ENCODE results near the gene CIT.
"Not testable (repeated sequence)": the region's sequence is repeated elsewhere in the genome, so short reads cannot be mapped to it uniquely, and the experiment has no call there.

Gene CIT

DNA sequence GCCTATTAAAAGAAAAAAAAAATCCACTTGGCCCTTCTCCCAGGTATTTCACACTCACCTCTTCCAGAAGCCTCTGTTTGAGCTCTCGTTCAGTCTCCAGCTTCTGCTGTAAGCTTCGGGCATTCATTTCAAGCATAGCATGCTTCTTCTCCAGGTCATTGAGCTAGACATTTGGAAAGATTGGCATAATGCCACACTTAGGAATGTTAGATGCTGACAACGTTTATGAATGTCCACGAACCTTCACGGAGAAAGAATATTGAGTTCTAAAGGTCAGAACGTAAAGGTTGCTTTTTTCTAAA lies 148.7 kb downstream of the CIT start:
- DNase-seq (ENCODE audit: low spot score in 2 of 2): no peak
- no peak overlapping the region for H3K27ac Mint-ChIP-seq
- peaks cover 6% of the 10 kb centered on the region for H3K4me1 Mint-ChIP-seq

DNA sequence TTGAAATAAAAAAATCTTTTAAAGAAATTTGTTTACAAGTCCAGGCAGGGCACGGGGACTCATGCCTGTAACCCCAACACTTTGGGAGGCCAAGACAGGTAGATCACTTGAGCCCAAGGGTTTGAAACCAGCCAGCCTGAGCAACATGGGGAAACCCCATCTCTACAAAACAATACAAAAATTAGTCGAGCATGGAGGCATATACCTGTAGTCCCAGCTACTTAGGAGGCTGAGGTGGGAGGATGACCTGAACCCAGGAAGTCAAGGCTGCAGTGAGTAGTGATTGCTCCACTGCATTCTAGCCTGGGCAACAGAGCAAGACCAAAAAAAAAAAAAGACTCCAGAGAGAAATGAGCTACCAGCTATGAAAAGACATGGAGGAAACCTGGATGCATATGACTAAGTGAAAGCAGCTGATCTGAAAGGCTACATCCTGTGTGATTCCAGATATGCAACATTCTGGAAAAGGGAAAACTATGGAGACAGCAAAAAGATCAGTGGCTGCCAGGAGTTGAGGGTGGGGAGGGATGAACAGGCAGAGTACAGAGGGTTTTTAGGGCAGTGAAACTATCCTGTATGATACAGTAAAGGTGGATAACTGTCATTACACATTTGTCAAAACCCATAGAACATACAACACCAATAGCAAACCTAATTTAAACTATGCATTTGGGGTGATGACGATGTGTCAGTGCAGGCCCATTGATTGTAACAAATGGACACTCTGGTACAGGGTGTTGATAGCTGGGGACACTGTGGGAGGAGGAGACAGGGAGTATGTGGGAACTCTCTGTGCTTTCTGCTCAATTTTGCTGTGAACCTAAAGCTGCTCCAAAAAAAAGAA lies 149.3 kb downstream of the CIT start:
- Mint-ChIP-seq H3K27ac (no peak overlapping the region), H3K4me3 (no peak overlapping the region)

More for the DNA sequence above, 148.7 kb downstream of the CIT start:
- H3K36me3 Mint-ChIP-seq: no peaks in the 10 kb centered on the region
- ATAC-seq (ENCODE audit: low read depth): no peak
- H3K9me3 Mint-ChIP-seq: no peaks in the 10 kb centered on the region
- no peak overlapping the region for H3K4me3 Mint-ChIP-seq
- no peaks in the 10 kb centered on the region for H3K27me3 Mint-ChIP-seq

DNA sequence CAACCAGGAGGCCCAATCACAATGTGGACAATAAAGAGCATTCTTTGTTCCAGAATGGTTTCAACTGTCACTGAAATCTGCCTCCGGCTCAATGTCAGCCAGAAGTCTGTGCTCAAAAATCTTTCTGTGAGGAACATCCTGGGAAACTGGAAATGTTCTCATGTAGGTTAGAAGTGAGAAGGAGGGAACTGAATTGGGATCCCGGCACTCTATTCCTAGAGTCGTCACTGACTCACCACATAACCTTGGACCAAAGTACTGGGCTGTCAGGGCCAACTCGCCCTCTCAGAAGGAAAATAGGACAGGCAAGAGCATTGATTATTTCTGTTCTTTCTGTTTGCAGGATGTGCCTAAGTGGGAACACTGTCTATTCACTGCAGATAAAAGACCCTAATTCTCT lies 151.6 kb downstream of the CIT start:
- Mint-ChIP-seq H3K4me3 (no peak overlapping the region), H3K9me3 (no peaks in the 10 kb centered on the region), H3K36me3 (no peaks in the 10 kb centered on the region), H3K27me3 (no peaks in the 10 kb centered on the region), H3K27ac (no peak overlapping the region), H3K4me1 (peaks cover 4% of the 10 kb centered on the region)
- no peak for DNase-seq (ENCODE audit: low spot score in 2 of 2)
- no peak for ATAC-seq (ENCODE audit: low read depth)

More for the DNA sequence above, 149.3 kb downstream of the CIT start:
- Mint-ChIP-seq H3K36me3 (no peaks in the 10 kb centered on the region), H3K9me3 (no peaks in the 10 kb centered on the region), H3K4me1 (peaks cover 6% of the 10 kb centered on the region), H3K27me3 (no peaks in the 10 kb centered on the region)
- ATAC-seq (ENCODE audit: low read depth): no peak
- no peak for DNase-seq (ENCODE audit: low spot score in 2 of 2)

DNA sequence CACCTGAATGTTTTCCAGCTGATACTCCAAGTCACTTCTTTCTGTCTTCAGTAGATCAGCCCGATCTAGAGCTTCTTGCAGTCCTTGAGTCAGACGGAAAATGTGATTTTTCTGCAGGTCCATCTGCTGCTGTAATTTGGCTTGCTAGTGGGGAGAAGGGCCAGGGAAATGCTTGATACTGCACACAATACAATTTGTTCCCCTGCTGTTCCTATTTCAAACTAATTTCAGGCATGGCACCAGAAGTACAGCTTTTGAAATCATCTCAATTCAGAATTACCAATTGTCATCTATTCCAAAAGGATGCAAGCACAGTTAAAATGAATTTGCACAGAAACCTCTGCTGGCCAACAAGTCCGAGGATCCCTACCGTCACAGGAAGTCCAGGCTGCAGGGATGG lies 155.8 kb downstream of the CIT start:
- H3K4me3 Mint-ChIP-seq: no peak overlapping the region
- H3K9me3 Mint-ChIP-seq: no peaks in the 10 kb centered on the region
- no peak for DNase-seq (ENCODE audit: low spot score in 2 of 2)
- no peak for ATAC-seq (ENCODE audit: low read depth)
- no peaks in the 10 kb centered on the region for H3K4me1 Mint-ChIP-seq
- no peaks in the 10 kb centered on the region for H3K36me3 Mint-ChIP-seq
- H3K27me3 Mint-ChIP-seq: no peaks in the 10 kb centered on the region
- no peak overlapping the region for H3K27ac Mint-ChIP-seq

DNA sequence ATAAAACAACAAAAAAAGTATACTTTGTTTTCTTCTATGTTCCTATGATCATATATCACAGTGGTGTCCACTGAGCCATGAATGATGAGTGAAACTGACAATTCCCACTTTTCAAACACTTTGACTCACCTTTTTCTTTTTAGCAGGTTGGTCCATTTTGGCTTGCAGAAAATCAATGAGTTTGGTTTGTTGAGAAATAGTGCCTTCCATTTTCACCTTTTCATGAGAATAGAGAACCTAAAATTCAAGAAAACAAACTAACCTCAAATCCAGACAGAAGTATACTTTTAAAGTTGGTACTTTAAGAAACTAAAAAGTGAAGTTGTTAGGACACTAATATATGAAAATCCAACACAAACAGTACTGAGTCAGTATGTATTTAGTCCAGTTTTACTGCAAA lies 156.8 kb downstream of the CIT start:
- Mint-ChIP-seq H3K36me3 (no peaks in the 10 kb centered on the region), H3K9me3 (no peaks in the 10 kb centered on the region), H3K4me3 (no peak overlapping the region), H3K27me3 (no peaks in the 10 kb centered on the region), H3K27ac (no peak overlapping the region), H3K4me1 (no peaks in the 10 kb centered on the region)
- DNase-seq (ENCODE audit: low spot score in 2 of 2): no peak
- ATAC-seq (ENCODE audit: low read depth): no peak

DNA sequence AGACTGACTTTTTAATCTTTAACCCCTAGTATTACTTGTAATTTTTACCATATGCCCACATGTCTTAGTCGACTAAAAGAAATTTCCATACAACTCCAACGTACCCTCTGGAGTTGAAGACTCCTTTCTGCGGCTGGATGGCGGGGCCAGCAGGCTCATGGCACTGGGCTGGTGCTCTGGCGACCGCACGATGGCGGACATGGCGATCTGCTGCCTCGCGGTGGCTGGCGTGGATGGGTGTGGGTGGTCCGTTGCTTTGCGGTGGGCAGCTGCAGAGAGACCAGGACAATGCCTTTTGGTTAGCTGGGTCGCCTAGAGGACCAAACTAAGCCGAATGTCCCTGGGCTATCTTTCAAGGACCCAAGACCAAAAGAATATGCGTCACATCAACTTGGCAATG lies 159.0 kb downstream of the CIT start:
- H3K4me3 Mint-ChIP-seq: no peak overlapping the region
- H3K4me1 Mint-ChIP-seq: no peaks in the 10 kb centered on the region
- H3K27me3 Mint-ChIP-seq: no peaks in the 10 kb centered on the region
- H3K27ac Mint-ChIP-seq: no peak overlapping the region
- DNase-seq (ENCODE audit: low spot score in 2 of 2) (no peak), ATAC-seq (ENCODE audit: low read depth) (no peak)
- H3K36me3 Mint-ChIP-seq: peaks cover 2% of the 10 kb centered on the region
- H3K9me3 Mint-ChIP-seq: no peaks in the 10 kb centered on the region

DNA sequence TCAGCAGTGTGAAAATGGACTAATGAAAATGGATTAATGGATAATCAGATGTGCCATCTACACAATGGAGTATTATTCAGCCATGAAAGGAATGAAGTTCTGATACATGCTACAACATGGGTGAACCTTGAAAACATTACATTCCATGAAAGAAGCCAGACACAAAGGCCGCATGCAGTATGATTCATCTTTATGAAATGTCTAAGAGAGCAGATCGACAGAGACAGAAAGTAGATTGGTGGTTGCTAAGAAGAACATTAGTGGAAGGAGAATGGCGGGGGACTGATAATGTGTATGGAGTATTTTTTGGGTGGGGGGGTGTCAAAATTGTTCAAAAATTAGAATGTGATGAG lies 161.9 kb downstream of the CIT start:
- H3K27me3 Mint-ChIP-seq: no peaks in the 10 kb centered on the region
- H3K4me1 Mint-ChIP-seq: no peaks in the 10 kb centered on the region
- no peak for ATAC-seq (ENCODE audit: low read depth)
- H3K27ac Mint-ChIP-seq: no peak overlapping the region
- H3K4me3 Mint-ChIP-seq: no peak overlapping the region
- peaks cover 6% of the 10 kb centered on the region for H3K36me3 Mint-ChIP-seq
- H3K9me3 Mint-ChIP-seq: no peaks in the 10 kb centered on the region
- DNase-seq (ENCODE audit: low spot score in 2 of 2): no peak

DNA sequence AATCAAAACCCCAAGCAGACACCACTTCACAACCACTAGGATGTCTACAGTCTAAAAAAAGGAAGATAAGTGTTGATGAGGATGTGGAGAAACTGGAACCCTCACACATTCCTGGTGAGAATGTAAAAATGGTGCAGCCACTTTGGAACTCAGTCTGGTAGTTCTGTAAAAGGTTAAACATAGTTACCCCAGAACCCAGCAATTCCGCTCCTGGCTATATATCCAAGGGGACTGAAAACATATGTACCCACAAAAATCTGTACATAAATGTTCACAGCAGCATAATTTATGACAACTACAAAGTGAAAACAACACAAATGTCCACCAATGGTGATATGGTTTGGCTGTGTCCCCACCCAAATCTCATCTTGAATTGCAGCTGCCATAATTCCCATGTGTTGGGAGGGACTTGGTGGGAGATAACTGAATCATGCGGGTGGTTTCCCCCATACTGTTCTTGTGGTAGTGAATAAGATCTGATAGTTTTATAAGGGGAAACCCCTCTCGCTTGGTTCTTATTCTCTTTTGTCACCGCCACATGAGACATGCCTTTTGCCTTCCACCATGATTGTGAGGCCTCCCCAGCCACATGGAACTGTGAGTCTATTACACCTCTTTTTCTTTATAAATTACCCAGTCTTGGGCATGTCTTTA lies 162.4 kb downstream of the CIT start:
- Mint-ChIP-seq H3K4me1 (no peaks in the 10 kb centered on the region), H3K27ac (no peak overlapping the region), H3K4me3 (no peak overlapping the region), H3K27me3 (no peaks in the 10 kb centered on the region), H3K36me3 (peaks cover 6% of the 10 kb centered on the region), H3K9me3 (no peaks in the 10 kb centered on the region)
- ATAC-seq (ENCODE audit: low read depth): no peak
- DNase-seq (ENCODE audit: low spot score in 2 of 2): no peak

DNA sequence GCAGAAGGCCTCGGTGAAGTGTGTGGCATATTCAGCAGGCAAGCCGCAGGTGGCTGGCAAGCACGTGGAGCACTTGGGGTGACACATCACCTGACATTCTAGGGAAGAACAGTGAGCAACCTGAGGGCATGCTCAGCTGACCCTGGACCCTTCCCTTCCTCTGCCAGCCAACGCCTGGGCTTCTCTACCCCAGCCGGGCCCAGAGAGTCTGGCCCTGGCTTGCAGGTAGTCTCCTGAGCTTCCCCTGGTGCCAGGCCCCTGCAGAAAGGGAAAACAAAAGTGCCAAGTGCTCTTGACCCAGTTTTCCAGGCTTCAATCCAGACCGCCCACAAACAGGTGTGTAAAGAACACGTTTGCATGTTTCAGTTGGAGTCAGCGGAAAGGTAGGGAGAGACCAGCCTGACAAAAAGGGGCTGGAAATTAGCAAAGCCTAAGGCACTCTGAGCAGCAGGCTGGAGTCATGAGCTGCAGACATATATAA lies 163.5 kb downstream of the CIT start:
- Mint-ChIP-seq H3K4me3 (no peak overlapping the region), H3K4me1 (no peaks in the 10 kb centered on the region), H3K9me3 (no peaks in the 10 kb centered on the region), H3K27me3 (no peaks in the 10 kb centered on the region), H3K36me3 (peaks cover 8% of the 10 kb centered on the region), H3K27ac (no peak overlapping the region)
- DNase-seq (ENCODE audit: low spot score in 2 of 2): no peak
- ATAC-seq (ENCODE audit: low read depth): no peak

DNA sequence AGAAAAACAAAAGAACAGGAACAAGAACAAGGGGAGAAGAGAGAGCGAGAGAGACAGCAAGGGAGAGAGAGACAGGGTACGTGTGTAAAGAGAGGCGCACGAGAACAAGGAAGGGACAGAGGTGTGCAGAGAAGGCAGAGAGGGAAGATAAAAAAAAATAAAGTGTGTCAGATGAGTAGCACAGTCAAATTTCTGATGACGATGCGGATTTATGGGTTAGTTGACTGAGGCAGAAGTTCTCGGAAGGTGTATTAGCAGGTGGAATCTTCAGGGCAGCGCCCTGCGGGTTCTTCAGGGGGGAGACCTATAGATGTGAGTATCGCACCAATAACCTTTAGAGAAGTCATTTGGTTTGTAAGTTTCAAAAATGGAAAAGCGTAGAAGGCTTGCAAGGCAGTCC lies 164.4 kb downstream of the CIT start:
- Mint-ChIP-seq H3K4me1 (no peaks in the 10 kb centered on the region), H3K27me3 (no peaks in the 10 kb centered on the region), H3K36me3 (peaks cover 10% of the 10 kb centered on the region), H3K9me3 (no peaks in the 10 kb centered on the region), H3K27ac (no peak overlapping the region), H3K4me3 (no peak overlapping the region)
- DNase-seq (ENCODE audit: low spot score in 2 of 2) (no peak), ATAC-seq (ENCODE audit: low read depth) (no peak)

DNA sequence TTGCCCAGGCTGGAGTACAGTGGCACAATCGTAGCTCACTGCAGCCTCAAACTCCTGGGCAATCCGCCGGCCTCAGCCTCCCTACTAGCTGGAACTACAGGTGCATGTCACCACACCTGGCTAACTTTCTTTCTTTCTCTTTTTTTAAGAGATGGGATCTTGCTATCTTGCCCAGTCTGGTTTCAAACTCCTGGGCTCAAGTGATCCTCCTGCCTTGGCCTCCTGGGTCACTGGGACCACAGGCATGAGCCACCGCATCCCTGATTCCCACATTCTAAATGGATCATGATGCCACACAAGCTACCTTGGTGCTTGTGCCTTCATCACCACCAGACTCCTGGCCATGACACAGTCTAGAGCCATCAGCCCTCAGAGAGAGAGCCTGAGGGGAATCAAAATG lies 165.4 kb downstream of the CIT start:
- no peaks in the 10 kb centered on the region for H3K27me3 Mint-ChIP-seq
- H3K4me3 Mint-ChIP-seq: no peak overlapping the region
- H3K27ac Mint-ChIP-seq: no peak overlapping the region
- no peak for DNase-seq (ENCODE audit: low spot score in 2 of 2)
- no peaks in the 10 kb centered on the region for H3K9me3 Mint-ChIP-seq
- ATAC-seq (ENCODE audit: low read depth): no peak
- H3K36me3 Mint-ChIP-seq: peaks cover 10% of the 10 kb centered on the region
- H3K4me1 Mint-ChIP-seq: no peaks in the 10 kb centered on the region

DNA sequence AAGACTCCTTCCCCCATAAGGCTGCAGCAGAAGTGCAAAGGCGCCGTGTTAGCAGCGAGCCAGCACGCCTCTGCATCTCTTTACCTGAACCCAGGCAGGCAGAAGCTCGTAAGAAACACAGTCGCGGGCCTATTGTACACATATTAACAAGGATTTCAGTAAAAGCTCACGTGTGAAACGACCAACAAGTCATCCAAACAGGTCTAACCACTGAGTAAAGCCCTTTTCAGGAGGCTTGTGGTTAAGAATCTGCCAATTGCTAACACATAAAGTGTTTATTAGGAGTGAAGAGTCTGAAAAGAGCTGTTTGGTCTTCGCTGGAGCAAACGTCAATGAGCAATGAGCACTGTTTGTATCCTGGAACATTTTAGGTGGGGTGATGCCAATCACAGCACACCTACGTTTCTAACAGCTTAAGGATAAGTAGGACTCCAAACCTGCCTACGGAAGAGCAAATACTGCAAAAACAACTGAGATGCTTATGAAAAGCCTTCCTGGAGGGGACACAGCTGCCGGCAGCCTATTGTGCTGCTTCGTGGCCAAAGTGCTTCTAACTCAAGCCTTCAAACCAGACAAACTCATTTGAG lies 166.1 kb downstream of the CIT start:
- peaks cover 10% of the 10 kb centered on the region for H3K36me3 Mint-ChIP-seq

DNA sequence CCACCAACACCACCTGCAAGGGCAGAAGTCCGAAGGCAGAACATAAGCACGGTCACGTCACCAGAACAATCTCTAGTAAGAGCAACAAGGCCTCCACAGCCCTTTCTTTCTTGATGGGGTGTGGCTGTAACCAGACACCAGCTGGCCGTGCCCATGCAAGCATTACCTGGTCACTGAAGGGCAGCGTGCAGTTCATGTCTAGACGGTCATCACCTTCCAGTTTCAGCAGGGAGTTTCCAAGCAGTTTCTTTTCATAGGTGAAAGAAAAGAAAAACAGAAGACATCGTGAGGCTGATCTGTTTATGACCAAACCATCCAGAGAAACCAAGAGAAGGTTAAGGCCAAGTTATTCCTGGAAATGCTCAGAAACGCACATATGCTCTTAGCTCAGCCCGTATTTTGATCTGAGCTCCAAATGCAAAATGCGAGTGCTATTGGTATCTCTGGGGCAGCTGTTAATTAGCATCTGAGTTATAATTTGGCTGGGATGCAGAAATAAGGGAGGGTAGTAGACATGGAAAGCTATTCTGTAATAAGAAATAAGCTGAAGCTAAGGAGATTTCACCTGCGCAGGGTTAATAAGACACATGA lies 166.7 kb downstream of the CIT start:
- ATAC-seq (ENCODE audit: low read depth) (no peak), DNase-seq (ENCODE audit: low spot score in 2 of 2) (no peak)
- Mint-ChIP-seq H3K4me3 (no peak overlapping the region), H3K36me3 (peaks cover 10% of the 10 kb centered on the region), H3K9me3 (no peaks in the 10 kb centered on the region), H3K27me3 (no peaks in the 10 kb centered on the region), H3K4me1 (no peaks in the 10 kb centered on the region), H3K27ac (no peak overlapping the region)

More for the DNA sequence above, 166.1 kb downstream of the CIT start:
- Mint-ChIP-seq H3K9me3 (no peaks in the 10 kb centered on the region), H3K27ac (no peak overlapping the region), H3K4me1 (no peaks in the 10 kb centered on the region), H3K27me3 (no peaks in the 10 kb centered on the region), H3K4me3 (no peak overlapping the region)
- no peak for ATAC-seq (ENCODE audit: low read depth)
- DNase-seq (ENCODE audit: low spot score in 2 of 2): no peak

DNA sequence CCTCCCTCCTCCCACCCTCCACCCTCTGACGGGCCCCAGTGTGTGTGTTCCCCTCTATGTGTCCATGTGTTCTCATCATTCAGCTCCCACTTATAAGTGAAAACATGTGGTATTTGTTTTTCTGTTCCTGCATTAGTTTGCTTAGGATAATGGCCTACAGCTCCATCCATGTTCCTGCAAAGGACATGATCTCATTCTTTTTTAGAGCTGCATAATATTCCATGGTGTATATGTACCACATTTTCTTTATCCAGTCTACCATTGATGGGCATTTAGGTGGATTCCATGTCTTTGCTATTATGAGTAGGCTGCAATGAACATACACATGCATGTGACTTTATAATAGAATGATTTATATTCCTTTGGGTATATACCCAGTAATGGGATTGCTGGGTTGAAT lies 170.7 kb downstream of the CIT start:
- H3K4me3 Mint-ChIP-seq; DNase-seq (ENCODE audit: low spot score in 2 of 2); ATAC-seq (ENCODE audit: low read depth); H3K27me3 Mint-ChIP-seq; H3K4me1 Mint-ChIP-seq; H3K9me3 Mint-ChIP-seq; H3K36me3 Mint-ChIP-seq; H3K27ac Mint-ChIP-seq: not testable (repeated sequence)

Data from memory B cell (primary cell).